Limb (tissue), 2 donors: ENCODE measurements around the gene VRK3.

Source experiments
- DNase-seq, 2 donors: peaks; one replicate each; pipeline ENCODE4 v3.0.0-alpha.2; 2016; ENCODE audit errors: extremely low spot score in 2 of 2

Gene VRK3

DNA sequence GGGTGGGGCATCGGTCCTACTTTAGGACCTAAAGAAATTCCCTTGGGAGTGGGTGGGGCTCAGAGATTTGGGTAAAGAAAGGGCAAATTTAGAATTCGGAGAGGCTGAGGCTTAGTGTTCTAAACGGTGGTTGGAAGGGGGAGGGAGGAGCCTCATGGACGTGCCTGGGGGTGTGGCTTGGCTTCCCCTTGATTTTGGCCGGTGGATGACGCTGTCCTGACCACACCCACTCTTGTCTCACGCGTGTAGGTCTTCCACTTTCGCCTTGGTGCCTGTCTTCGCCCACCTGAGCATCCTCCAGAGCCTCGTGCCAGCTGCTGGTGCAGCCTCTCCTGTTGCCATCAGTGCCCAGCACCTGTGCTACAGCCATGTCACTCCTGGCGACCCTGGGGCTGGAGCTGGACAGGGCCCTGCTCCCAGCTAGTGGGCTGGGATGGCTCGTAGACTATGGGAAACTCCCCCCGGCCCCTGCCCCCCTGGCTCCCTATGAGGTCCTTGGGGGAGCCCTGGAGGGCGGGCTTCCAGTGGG lies 94.6 kb downstream of the VRK3 start:
- DNase-seq = peak in 1 of 2 donors; percentile 65

- DNase-seq = peak; percentile 92 to 96
Observed at GRCh38 chr19:49929611-49930482, 95.3 kb downstream of the VRK3 start.

DNA sequence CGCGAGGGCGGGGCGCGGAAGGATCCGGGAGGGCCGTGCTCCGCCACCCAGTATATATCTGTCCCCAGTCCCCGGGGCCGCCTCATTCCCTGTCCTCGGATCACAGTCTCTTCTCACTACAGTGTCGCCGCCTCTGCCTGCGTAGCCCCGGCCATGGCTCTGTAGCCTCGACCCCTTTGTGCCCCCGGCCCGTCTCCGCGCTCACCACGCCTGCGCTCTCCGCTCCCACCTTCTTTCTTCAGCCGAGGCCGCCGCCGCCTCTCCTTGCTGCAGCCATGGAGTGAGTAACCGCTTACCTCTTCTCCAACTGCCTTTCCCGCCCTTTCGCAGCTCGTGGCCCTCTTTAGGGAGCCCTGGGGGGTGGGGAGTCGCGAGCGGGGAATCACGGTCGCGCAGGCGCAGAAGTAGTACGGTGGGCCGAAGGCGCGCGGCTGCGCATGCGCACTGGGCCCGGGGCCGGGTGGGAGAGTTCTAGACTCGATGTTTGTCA lies 96.0 kb downstream of the VRK3 start, which contains the start of the genes ATF5 and NUP62:
ATF5 (plus strand) TSS at position 85 of the 490 bp plus-strand sequence. CDS start 1,646 bp downstream, outside the sequence.
NUP62 (minus strand) TSS at position 384 of the 490 bp plus-strand sequence. CDS start 19,697 bp downstream, outside the sequence.
- DNase-seq = peak; percentile 95 to 97

GRCh38 chr19:49927526-49928264 lies 97.5 kb downstream of the VRK3 start:
- no peak for DNase-seq

DNA sequence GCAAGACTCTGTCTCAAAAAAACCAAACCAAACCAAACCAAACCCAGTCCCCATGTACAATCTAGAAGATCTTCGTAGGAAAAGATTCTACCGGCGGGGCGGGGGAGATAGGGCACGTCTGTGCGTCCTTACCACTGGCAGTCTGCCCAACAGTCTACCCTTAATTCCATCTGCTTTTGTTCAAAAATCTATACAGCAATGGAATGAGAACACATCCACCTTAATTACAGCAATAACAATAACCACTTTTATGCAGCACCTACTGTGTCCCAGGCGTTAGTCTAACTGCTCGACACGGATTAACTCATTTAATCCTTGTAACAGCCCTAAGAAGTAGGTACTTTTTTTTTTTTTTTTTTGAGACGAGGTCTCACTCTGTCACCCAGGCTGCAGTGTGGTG lies 98.7 kb downstream of the VRK3 start:
- DNase-seq = no peak
